ENCODE results near the gene ZSWIM4. TPM values are rescaled to one million over a fixed set of nuclear protein-coding genes. Genes with fewer than 3 reads are reported as not detected.

The ZSWIM4 gene
- total and polyA plus RNA-seq, 5 experiments from 2014 or later = 0.30 to 8.1 (median 1.5) TPM

DNA sequence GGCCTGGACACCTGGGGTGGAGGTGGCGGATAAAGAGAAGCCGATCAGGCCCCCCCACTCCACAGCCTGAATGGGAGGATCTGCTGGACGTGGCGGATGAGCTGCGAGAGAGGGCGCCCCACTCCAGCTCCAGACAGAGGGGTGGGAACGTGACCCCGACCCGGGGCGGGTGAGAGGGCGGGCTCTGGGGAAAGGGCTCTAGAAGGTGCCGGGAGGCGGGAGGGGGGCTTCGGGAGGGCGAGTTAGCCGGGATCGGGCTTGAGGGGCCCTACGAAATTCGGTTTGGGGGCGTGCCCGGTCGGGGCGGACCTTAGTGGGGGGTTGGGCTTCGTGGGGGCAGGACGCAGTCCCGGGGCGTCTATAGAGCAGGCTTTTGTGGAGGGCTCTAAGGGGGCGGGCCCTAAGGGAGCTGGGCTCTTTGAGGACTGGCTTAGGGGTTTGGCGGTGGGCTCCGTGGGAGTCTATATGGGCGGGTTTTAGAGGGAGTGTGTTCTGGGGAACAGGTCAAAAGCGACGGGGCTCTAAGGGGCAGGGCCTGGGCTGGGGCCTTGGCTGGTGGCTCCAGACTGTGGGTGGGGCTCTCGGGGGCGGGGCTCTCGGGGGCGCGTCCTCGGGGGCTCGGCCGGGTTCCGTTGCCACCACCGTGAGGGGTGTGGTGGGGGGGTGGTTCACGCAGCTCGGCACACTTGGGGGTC is 77.6 kb downstream of the ZSWIM4 start:
- Mint-ChIP-seq H3K27me3 (peaks cover 0 to 21% (median 4%) of the 10 kb centered on the region in 5 donors), H3K36me3 (no peaks in the 10 kb centered on the region), H3K4me1 (peaks cover 10 to 27% (median 16%) of the 10 kb centered on the region in 4 donors), H3K9me3 (no peaks in the 10 kb centered on the region), H3K4me3 (peak overlapping the region; percentile 62 to 85 (median 77)), H3K27ac (peak overlapping the region in 3 of 10 donors; percentile 63 to 81 (median 71))
- peak in 8 of 10 donors; percentile 42 to 71 (median 51) for DNase-seq
- ATAC-seq = peak; percentile 92 to 93
- POLR2A ChIA-PET = interaction anchor here (0.6 to 1.2 kb wide), 3 partner anchors 10 to 478 kb away, joined by 3 read pairs; no protein-coding TSS in a partner anchor

DNA sequence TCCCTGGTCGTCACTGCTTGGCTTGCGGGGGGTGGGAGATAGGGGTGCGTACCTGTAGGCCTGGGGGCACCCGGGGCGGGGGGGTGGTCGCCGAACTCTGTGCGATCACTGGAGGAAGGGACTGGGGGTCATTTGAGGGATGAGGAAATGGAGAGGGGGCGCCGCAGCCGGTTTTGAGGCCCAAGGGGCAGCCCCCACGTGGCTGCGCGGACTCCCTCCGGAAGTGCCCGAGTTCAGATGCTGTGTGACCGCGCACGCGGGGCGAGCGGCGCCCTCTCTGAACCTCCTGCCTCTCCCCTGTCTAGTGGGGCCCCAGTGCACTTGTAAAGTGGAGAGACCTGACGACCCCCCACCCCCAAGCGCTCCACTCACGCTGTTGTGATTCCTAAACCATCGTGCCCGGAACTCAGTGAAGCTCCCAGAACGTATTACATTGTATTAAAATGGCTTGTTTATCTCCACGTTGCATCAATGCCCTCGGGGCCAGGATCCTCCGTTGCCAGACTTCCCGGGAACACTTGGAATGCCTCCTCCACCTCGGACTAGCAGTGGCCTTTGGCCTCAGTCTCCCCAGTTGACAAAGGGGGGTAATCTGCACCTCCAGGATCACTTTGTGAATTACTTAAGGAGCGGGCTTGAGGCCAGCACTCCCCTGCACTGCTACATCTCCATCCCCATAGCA is 78.7 kb downstream of the ZSWIM4 start:
- Mint-ChIP-seq H3K27ac (peak overlapping the region in 1 of 10 donors; percentile 65), H3K4me3 (peak overlapping the region in 6 of 10 donors; percentile 15 to 50 (median 30)), H3K9me3 (no peaks in the 10 kb centered on the region), H3K4me1 (peaks cover 6 to 22% (median 12%) of the 10 kb centered on the region in 4 donors), H3K36me3 (no peaks in the 10 kb centered on the region), H3K27me3 (peaks cover 0 to 18% (median 3%) of the 10 kb centered on the region in 5 donors)
- POLR2A ChIA-PET = no interaction called here
- DNase-seq = no peak
- no peak for ATAC-seq

DNA sequence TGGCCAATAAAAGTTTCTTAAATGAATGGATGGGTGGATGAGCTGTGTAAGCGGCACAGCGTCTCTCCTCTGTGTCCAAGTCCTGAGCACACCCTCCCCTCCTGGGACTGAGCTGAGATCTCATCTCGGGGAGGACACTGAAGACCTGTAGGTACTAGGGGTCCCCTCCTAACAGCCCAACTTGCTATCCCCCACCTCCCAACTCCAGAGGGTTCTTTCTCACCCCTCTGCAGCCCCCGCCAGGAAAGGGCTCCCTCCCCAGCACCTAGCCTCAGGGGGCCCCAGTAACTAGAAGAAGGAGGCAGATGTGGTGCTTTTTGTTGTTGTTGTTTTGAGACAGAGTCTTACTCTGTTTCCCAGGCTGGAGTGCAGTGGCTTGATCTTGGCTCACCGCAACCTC is 80.6 kb downstream of the ZSWIM4 start:
- POLR2A ChIA-PET = interaction anchor here (0.5 kb wide), 1 partner anchor 189 kb away, joined by 5 read pairs; no protein-coding TSS in a partner anchor
- H3K27ac Mint-ChIP-seq = no peak overlapping the region
- H3K27me3 Mint-ChIP-seq = peaks cover 0 to 14% (median 0%) of the 10 kb centered on the region in 5 donors
- H3K9me3 Mint-ChIP-seq = no peaks in the 10 kb centered on the region
- no peak overlapping the region for H3K4me3 Mint-ChIP-seq
- ATAC-seq (no peak), DNase-seq (no peak)
- peaks cover 5 to 22% (median 15%) of the 10 kb centered on the region in 4 donors for H3K4me1 Mint-ChIP-seq
- no peaks in the 10 kb centered on the region for H3K36me3 Mint-ChIP-seq

DNA sequence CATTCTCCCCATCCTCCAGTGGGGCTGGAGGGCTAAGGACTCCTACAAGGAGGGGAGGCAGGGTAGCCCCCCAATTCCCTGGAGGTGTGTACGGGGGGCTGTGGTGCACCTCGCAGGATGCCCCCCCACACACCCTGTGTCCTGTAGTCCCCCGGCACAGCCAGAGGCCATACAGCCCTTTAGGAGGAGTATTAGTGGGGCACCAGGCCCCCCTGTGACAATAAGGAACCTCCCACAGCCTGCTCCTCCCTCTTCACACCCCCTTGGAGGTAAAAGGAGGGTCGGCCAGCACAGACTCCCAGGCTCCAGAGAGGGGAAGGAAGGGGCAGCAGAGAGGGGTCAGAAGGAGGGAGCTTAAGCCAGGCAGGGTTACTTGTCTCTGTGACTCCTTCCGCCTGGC is 81.6 kb downstream of the ZSWIM4 start, which contains the start of gene NANOS3:
Gene NANOS3 (plus strand): TSS at position 301 of the 400 bp plus-strand sequence. CDS start 115 bp downstream, outside the sequence.
- Mint-ChIP-seq H3K9me3 (no peaks in the 10 kb centered on the region), H3K27me3 (peaks cover 0 to 12% (median 0%) of the 10 kb centered on the region in 5 donors), H3K4me3 (no peak within 1 kb of the TSS), H3K36me3 (no peaks in the 10 kb centered on the region), H3K27ac (no peak within 1 kb of the TSS), H3K4me1 (peaks cover 5 to 32% (median 25%) of the 10 kb centered on the region in 4 donors)
- DNase-seq (no peak), ATAC-seq (no peak)
- POLR2A ChIA-PET = interaction anchor here (6.6 kb wide), 1 partner anchor 155 kb away, joined by 41 read pairs; the partner anchor contains the start of gene IL27RA

DNA sequence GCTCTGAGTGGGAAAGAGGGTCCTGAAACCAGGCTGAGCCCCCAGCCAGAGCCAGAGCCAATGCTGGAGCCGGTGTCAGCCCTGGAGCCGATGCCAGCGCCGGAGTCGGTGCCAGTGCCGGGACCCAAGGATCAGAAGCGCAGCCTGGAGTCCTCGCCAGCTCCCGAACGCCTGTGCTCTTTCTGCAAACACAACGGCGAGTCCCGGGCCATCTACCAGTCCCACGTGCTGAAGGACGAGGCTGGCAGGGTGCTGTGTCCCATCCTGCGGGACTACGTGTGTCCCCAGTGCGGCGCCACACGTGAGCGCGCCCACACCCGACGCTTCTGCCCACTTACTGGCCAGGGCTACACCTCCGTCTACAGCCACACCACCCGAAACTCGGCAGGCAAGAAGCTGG is 82.1 kb downstream of the ZSWIM4 start:
- Mint-ChIP-seq H3K36me3 (no peaks in the 10 kb centered on the region), H3K27me3 (peaks cover 0 to 9% (median 0%) of the 10 kb centered on the region in 5 donors), H3K4me3 (no peak overlapping the region), H3K4me1 (peaks cover 5 to 36% (median 29%) of the 10 kb centered on the region in 4 donors), H3K9me3 (no peaks in the 10 kb centered on the region), H3K27ac (no peak overlapping the region)
- POLR2A ChIA-PET = interaction anchor here (6.6 kb wide), 1 partner anchor 155 kb away, joined by 41 read pairs; the partner anchor contains the start of gene IL27RA
- DNase-seq (no peak), ATAC-seq (no peak)

DNA sequence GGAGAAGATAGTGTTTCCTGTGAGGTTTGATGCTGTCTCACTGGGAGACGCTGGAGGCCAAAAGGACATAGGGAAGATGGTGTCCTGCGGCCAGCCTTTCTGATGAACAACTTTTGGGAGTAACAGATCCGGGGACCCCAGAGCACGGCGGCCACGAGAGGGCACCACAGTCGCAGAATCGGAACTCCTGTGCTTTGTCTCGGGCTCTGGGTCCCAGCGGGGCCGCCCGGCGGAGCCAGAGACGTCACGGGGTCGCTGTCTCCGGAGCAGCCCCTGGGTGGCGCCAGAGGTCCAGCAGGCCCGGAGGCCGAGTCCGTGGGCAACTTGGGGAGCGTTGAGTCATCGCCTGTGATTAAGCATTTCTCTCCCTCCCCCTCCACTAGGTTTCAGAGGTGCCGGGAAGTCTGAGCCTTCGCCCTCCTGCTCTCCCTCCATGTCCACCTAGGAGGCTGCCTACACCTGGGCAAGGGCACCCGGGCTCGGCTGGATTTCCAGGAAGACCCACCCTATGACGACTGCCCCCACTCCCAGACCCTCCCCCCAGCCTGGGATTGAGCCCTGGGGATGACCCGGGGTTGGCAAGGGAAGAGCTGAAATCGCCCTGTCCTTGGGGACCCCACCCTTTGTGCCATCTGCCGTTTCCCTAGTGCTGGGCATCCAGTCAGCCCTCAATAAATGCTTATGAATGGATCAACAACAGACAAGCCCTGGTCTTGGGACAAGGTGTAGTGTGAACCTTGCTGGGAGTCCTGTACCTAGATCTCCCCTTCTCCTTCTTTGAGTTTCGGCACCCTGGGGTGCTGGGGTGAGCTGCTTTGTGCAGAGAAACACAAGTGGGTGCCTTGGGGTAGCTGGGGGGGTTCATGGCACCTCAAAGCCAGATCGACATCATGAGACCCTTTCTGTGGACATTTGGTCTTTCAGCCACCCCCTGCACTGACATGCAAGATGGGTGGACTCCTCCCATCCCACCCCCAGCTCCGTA is 85.1 kb downstream of the ZSWIM4 start:
- peaks cover 7 to 46% (median 40%) of the 10 kb centered on the region in 4 donors for H3K4me1 Mint-ChIP-seq
- peak overlapping the region in 9 of 10 donors; percentile 26 to 81 (median 74) for H3K27ac Mint-ChIP-seq
- POLR2A ChIA-PET = interaction anchor here (0.6 to 6.6 kb wide), 12 partner anchors 25 to 489 kb away, joined by 3 to 41 read pairs (median 4); partner anchors contain the start of genes IL27RA and MISP3
- H3K36me3 Mint-ChIP-seq = no peaks in the 10 kb centered on the region
- no peaks in the 10 kb centered on the region for H3K9me3 Mint-ChIP-seq
- ATAC-seq (peak; percentile 94), DNase-seq (peak; percentile 93 to 98 (median 95))
- H3K4me3 Mint-ChIP-seq = peak overlapping the region; percentile 47 to 77 (median 67)
- no peaks in the 10 kb centered on the region for H3K27me3 Mint-ChIP-seq

DNA sequence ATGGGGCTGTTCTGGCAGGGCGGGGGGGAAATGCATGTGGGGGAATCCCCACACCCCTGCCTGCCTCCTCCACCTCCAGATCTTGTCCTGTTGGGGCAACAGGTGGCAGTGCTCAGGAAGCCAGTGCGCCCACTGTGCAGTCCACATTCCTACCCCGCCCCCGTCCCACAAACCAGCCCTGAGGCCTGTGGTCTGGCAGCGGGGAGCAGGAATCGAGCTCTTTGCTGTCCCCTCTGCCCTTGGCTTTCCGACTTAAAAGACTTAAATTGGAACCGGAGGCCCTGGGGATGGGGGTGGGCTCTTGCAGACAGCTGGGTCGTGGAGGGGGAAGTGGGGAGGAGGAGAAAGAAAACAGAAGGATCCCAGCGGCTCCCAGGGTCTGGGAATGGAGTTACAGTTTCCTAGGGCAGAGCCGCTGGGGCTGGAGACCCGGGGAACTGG is 86.0 kb downstream of the ZSWIM4 start:
- H3K27ac Mint-ChIP-seq = peak overlapping the region; percentile 11 to 88 (median 76)
- peak in 1 of 10 donors; percentile 37 for DNase-seq

More for the DNA sequence above, 86.0 kb downstream of the ZSWIM4 start:
- ATAC-seq = peak in 1 of 2 donors; percentile 14
- Mint-ChIP-seq H3K27me3 (no peaks in the 10 kb centered on the region), H3K4me1 (peaks cover 7 to 48% (median 46%) of the 10 kb centered on the region in 4 donors), H3K9me3 (no peaks in the 10 kb centered on the region), H3K36me3 (no peaks in the 10 kb centered on the region), H3K4me3 (peak overlapping the region in 9 of 10 donors; percentile 32 to 77 (median 71))
- POLR2A ChIA-PET = interaction anchor here (0.7 to 6.6 kb wide), 10 partner anchors 91 to 219 kb away, joined by 3 to 41 read pairs (median 4); partner anchors contain the start of genes IL27RA, MISP3 and RFX1

Small RNA genes lying within 50 kb of the gene (microRNA-seq; reads per million reads assigned to microRNA genes)
- gene MIR181C (ENCODE audit: borderline microRNAs expressed) (267 reads per million, percentile 73 among the genes with 10 or more reads in this experiment), gene MIR181D (ENCODE audit: borderline microRNAs expressed) (74.9 reads per million, percentile 61 among the genes with 10 or more reads in this experiment)

Other genes starting within 250 kb of the ZSWIM4 start
- 10 to 100 TPM; 83.3 to 85.1 TPM for gene MRI1, start 30.9 kb upstream of the ZSWIM4 start, total RNA-seq
- gene MRI1, start 30.9 kb upstream of the ZSWIM4 start, polyA plus RNA-seq = 10 to 100 TPM in 2 of 3 donors, 1 to 10 TPM in 1; 6.4 to 15.5 (median 11.6) TPM
- gene C19orf53, start 21.0 kb upstream of the ZSWIM4 start, total RNA-seq = 10 to 100 TPM; 74.1 to 80.0 TPM
- 100 to 1,000 TPM; 248 to 324 (median 278) TPM for gene C19orf53, start 21.0 kb upstream of the ZSWIM4 start, polyA plus RNA-seq
- not detected for gene NANOS3, start 81.7 kb downstream of the ZSWIM4 start, total RNA-seq
- not detected for gene NANOS3, start 81.7 kb downstream of the ZSWIM4 start, polyA plus RNA-seq
- 1 to 10 TPM; 3.0 to 3.7 TPM for gene BRME1, start 110.7 kb downstream of the ZSWIM4 start, total RNA-seq
- under 1 TPM; 0.49 to 0.94 (median 0.76) TPM for gene BRME1, start 110.7 kb downstream of the ZSWIM4 start, polyA plus RNA-seq
- 10 to 100 TPM; 29.7 to 30.7 TPM for gene CC2D1A, start 110.8 kb downstream of the ZSWIM4 start, total RNA-seq
- gene CC2D1A, start 110.8 kb downstream of the ZSWIM4 start, polyA plus RNA-seq = 10 to 100 TPM in 1 of 3 donors, 1 to 10 TPM in 2; 4.3 to 10.5 (median 5.5) TPM
- gene PODNL1, start 143.0 kb downstream of the ZSWIM4 start, total RNA-seq = not detected
- not detected for gene PODNL1, start 143.0 kb downstream of the ZSWIM4 start, polyA plus RNA-seq
- gene DCAF15, start 157.1 kb downstream of the ZSWIM4 start, total RNA-seq = 10 to 100 TPM; 93.5 to 93.6 TPM
- 1 to 10 TPM; 2.9 to 6.0 (median 3.4) TPM for gene DCAF15, start 157.1 kb downstream of the ZSWIM4 start, polyA plus RNA-seq
- 10 to 100 TPM; 17.1 to 18.8 TPM for gene RFX1, start 210.9 kb downstream of the ZSWIM4 start, total RNA-seq
- 1 to 10 TPM in 2 of 3 donors, under 1 TPM in 1; 0.84 to 1.1 (median 1.0) TPM for gene RFX1, start 210.9 kb downstream of the ZSWIM4 start, polyA plus RNA-seq
- gene RLN3, start 232.7 kb downstream of the ZSWIM4 start, total RNA-seq = not detected
- under 1 TPM in 1 of 3 donors, not detected in 2; 0.50 TPM for gene RLN3, start 232.7 kb downstream of the ZSWIM4 start, polyA plus RNA-seq
- 10 to 100 TPM; 54.2 to 54.7 TPM for gene IL27RA, start 236.3 kb downstream of the ZSWIM4 start, total RNA-seq
- gene IL27RA, start 236.3 kb downstream of the ZSWIM4 start, polyA plus RNA-seq = 10 to 100 TPM; 54.5 to 91.2 (median 83.9) TPM